IPS DF 6.9 (cell line): ENCODE data around the gene OR10W1.

Source experiments
- DNase-seq: peaks from one replicate; pipeline ENCODE4 v3.0.0-alpha.2; 2013; ENCODE audit warnings: low read depth, low spot score
- H3K27ac ChIP-seq: one replicate; pipeline ENCODE4 v1.5.1; 2013; ENCODE audit warnings: low read length, control low read depth
- H3K27me3 ChIP-seq: 2 replicates; pipeline ENCODE4 v1.6.1; 2013; ENCODE audit warnings: mild to moderate bottlenecking, low read length; ENCODE audit not compliant: control insufficient read depth, insufficient read depth
- H3K36me3 ChIP-seq: 2 replicates; pipeline ENCODE4 v1.6.1; 2013; ENCODE audit warnings: low read length; ENCODE audit not compliant: control insufficient read depth, insufficient read depth
- H3K4me1 ChIP-seq: 2 replicates; pipeline ENCODE4 v1.6.1; 2013; ENCODE audit warnings: low read length; ENCODE audit not compliant: control insufficient read depth, insufficient read depth
- H3K4me3 ChIP-seq: 2 replicates; pipeline ENCODE4 v1.5.1; 2013; ENCODE audit warnings: mild to moderate bottlenecking, low read length
- H3K9me3 ChIP-seq: 2 replicates; pipeline ENCODE4 v1.6.1; 2013; ENCODE audit warnings: low read length, inconsistent platforms; ENCODE audit not compliant: control insufficient read depth, insufficient read depth
- WGBS: extraction: QIAGEN DNeasy Blood & Tissue Kit; methylation state at CpG from one replicate; pipeline ENCODE4 v1.1.7; 2013; ENCODE audit warnings: mixed read lengths, missing lambda C conversion rate; ENCODE audit not compliant: insufficient read length, insufficient coverage; 5-methylcytosine and 5-hydroxymethylcytosine counted together

Gene OR10W1

GRCh38 chr11:58243954-58244353 lies 24.1 kb downstream of the OR10W1 start:
- Histone ChIP-seq H3K27ac (no peak overlapping the region), H3K9me3 (no peaks in the 10 kb centered on the region), H3K36me3 (no peaks in the 10 kb centered on the region), H3K27me3 (no peaks in the 10 kb centered on the region), H3K4me1 (no peaks in the 10 kb centered on the region), H3K4me3 (no peak overlapping the region)
- no CpG with 5 or more reads among the region's 2 CpGs for WGBS
- DNase-seq: no peak

- Histone ChIP-seq H3K27me3 (no peaks in the 10 kb centered on the region), H3K4me1 (no peaks in the 10 kb centered on the region), H3K36me3 (no peaks in the 10 kb centered on the region), H3K9me3 (no peaks in the 10 kb centered on the region), H3K4me3 (no peak overlapping the region), H3K27ac (no peak overlapping the region)
- DNase-seq: no peak
- no CpG with 5 or more reads among the region's 32 CpGs for WGBS
Observed at GRCh38 chr11:58227956-58228615, 40.0 kb downstream of the OR10W1 start.

DNA sequence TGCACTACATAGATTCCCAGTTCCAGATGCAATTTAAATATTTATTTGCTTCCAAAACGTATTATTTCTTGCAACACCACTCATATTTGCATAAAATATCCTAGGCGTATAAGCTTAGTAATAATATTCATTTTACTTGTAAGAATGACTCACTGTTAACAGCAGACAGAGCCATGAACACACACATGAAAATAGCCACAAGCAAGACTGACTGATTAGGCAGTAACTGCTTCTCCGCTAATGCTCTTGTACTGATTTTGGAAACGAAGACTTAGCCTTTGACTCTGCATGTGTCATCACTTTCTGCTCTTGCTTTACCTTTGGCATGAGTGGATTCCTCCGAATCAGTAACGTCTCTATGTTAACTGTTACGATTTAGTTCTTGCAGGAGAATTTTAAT lies 45.3 kb downstream of the OR10W1 start:
- WGBS: no CpG with 5 or more reads among the region's 7 CpGs
- Histone ChIP-seq H3K27ac (no peak overlapping the region), H3K27me3 (no peaks in the 10 kb centered on the region; the same call in 1 of the 2 replicates), H3K36me3 (no peaks in the 10 kb centered on the region), H3K4me1 (no peaks in the 10 kb centered on the region), H3K4me3 (no peak overlapping the region), H3K9me3 (no peaks in the 10 kb centered on the region)
- no peak for DNase-seq
